Stimulated activated CD4-positive, alpha-beta T cell treated with anti-CD3 and anti-CD28 coated beads, Interleukin-15, amount 100 ng/mL, for 1 hour (primary cell): Measurements from ENCODE around the gene CHPF.
A peak's percentile ranks its signal among the peaks of the same experiment; 100 is the strongest.

ENCODE experiments used
- DNase-seq, 2 donors: peaks; one replicate each; pipeline ENCODE4 v3.0.0-alpha.2; 2020; ENCODE audit warnings: low read depth in 1 of 2, low spot score in 1 of 2

CHPF gene

DNA sequence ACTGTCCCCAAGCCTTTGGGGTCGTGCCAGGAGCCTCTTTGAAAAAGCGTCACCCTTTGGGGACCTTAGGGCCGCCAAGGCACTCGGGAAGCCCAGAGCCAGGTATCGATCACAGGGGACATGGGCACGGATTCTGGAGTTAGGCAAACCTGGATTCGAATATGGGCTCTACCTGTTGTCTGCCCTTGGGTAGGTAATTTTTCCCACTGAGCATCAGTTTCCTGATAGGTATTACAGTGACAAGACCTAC is 9.5 kb upstream of the CHPF start:
- no peak for DNase-seq

DNA sequence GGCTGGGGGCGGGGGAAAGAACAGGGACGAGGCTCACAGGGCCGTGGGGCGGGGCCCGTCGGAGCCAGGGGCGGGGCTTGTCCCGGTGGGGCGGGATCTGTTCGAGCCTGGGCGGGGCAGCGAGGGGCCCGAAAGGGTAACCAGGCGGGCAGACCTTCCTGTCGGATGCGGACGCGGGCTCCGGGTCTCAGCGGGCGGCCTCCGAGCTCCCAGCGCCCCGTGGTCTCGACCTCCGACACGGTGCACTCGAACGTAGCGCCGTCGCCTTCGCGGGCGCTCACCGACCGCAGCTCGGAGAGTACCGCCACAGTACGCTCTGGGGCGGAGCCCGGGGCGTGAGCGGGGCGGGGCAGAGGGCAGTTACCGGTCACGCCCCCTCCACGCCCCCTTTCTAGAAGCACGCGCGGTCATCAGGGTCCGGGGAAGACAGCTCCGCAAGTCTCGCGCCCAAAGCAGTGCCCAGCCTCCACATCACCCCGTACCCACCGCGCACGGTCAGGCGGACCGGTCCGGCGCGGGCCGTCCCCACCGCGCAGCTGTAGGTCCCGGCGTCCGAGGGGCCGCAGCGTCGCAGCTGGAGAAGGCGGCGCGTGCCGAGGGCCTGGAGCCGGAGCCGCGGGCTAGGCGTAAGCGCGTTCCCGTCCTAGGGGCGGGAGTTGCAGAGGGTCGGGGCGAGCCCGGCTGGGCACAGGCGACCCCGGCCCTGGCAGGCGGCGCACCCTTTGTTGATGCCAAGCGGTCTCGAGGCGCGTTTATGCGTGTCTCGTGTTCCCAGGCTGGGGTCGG is 9.0 kb upstream of the CHPF start:
- DNase-seq: peak; percentile 61 to 74

DNA sequence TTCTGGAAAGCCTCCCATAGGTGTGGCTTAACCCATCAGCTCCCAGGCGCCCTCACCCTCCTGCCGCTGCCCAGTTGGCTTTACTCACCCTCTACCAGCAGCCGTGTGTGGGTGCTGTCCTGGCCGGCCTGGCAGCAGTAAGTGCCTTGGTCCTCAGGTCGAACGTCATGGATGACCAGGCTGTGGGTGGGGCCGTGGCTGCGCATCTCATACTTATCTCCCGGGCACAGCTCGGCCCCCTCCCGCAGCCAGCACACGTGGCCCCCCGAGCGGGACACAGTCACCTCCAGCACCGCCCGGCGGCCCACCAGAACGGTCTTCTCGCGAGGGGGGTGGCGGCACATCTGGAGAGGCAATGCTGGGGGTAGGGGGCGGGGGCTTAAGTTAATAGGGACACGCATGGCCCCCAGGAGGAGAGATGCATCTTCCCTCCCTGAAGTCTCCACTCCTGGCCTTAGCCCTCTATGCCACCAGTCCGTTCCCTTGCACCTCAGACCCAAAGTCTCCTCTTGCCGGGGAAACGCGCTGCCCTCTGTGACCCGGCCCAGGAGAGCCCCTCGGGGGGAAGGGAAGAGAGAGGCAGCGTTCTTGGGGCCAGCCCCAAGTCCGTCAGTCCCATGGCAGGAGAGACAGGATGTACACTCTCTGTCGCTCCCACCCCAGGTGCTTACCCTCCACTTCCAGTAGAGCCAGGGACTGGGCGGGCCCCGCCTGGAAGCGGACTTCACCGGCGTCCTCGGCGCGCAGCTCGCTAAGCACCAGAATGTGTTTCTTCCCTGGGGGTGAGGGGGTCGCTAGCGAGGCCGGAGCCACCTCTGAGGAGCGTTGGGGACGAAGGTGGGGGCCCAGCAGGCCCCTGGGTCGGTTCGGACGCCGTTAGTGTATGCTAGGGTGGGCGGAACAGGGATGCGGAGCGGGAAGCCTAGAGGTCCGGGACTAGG is 8.1 kb upstream of the CHPF start:
- no peak for DNase-seq

DNA sequence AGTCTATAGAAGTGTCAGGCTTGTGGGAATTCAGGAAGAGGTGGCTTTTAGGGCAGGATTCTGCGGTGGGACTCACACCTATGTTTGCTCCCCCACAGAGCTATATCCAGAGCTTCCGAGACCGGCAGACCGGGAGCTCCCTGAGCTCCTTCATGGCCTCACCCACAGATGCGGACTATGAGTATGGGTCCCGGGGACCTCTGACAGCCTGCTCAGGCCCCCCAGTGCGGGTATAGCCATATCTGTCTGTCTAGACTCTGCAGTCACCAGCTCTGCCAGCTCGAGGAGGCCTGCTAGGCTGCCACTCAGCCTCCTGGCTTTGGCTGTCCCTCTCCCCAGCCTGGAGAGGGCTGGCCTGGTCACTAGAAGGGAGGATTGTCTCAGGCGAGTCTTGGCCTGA is 6.0 kb upstream of the CHPF start:
- DNase-seq: no peak

DNA sequence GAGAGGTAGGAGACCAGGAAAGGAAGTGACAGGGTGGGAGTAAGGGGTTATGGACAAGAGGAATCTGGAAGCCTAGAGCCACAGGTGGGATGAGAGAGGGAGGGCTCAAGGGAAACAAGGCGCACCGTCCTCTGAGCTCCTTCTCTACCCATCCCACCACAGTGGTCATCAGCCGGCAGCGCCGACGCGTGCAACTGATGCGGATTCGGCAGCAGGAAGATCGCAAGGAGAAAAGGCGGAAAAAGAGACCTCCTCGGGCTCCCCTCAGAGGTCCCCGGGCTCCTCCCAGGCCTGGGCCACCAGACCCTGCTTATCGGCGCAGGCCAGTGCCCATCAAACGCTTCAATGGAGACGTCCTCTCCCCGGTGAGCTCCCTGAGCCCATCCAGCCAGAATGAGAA is 5.4 kb upstream of the CHPF start:
- DNase-seq: no peak

DNA sequence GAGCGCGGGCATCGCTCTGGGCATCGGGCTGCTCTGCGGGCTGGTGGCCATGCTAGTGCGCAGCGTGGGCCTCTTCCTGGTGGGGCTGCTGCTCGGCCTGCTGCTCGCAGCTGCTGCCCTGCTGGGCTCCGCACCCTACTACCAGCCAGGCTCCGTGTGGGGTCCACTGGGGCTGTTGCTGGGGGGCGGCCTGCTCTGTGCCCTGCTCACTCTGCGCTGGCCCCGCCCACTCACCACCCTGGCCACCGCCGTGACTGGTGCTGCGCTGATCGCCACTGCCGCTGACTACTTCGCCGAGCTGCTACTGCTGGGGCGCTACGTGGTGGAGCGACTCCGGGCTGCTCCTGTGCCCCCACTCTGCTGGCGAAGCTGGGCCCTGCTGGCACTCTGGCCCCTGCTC is 4.0 kb upstream of the CHPF start:
- no peak for DNase-seq

DNA sequence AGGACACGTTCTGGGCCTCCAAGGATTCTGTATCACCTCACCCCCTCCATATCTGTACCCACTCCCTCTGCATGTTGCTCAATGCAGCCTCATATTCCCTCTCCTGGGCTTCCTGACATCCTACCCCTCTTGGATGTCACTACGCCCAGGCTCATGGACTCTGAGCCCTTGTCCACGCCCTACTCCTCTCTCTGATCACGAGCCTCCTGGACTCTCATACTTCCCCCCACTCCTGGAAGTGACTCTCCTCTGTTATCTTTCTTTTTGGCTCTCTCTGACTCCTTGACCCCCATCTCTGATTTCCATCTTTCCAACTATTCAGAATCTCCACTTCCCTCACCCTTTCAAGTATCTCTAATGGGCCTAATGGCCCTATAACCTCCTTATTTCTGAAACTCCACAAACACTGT is 2.3 kb upstream of the CHPF start:
- no peak for DNase-seq

DNA sequence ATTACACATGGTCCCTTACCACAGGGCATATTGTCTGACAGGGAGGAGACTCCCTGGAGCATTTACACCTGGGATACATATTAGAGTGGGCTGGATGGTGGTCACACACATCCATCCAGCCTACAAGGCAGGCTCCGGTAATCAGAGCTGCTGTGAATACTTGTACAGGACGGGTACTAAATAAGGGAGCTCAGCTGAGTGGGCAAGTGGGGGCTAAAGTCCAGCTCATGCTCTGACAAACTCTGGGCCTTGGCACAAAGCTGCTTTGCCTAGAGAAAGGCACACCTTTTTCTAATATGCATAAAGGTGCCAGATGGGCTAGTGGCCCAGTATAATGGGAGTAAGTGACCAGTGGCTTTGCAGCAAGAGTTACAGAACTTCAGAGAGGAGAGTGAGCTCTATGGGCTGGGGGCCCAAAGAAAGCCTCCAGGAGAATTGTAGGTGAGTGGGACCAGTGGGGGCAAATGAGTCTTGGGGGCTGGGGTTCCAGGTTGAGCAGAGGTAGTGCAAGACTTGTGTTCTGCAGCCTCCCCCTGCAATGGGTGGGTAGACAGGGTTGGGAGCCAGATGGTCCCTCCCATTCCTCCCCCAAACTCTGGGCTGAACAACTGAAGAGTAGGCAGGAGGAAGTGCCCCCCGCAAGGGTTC is 1.8 kb upstream of the CHPF start:
- DNase-seq: no peak

DNA sequence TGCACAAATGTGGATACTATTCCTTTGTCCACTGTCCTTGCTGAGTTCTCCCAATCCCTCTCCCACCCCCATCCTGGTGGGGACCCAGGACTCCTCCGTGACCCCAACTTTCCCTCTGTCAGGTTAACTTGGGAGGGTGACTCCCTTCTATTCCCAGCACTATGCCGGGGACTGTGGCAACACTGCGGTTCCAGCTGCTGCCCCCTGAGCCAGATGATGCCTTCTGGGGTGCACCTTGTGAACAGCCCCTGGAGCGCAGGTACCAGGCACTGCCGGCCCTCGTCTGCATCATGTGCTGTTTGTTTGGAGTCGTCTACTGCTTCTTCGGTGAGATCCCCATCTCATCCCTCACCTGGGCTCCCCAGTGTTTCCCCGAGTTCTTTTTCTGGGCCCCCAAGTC is 958 bp upstream of the CHPF start:
- DNase-seq: no peak

DNA sequence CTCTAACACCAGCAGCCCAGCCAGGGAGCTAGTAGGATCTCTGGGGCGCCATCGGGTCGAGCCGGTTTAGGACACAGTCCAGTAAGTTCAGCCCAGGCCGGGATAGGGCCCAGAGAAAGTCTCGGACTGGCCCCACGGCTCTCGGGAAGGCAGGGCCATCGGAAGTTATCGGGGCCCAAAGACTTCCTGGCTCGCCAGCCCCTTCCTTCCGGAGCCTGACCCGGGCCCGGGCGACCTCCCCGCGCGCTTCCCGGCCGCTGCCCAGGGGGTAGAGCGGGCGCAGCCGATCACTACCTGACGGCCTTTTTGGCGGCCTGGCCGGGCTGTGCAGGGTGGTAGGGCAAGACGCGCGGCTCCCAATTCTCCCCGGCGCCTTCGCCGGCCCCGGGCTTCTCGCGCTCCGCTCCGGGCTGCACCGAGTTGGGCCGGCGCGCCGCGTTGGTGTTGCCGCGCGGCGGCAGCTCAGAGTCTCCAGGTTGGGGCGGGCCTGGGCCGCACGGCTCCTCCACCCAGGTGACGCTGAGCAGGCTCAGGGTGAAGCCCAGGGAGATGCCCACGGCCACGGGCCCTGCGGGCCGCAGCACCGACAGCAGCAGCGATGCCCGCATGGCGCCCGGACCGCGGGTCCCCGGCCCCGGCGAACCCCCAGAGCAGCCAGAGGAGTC is 546 bp downstream of the CHPF start:
- no peak for DNase-seq

DNA sequence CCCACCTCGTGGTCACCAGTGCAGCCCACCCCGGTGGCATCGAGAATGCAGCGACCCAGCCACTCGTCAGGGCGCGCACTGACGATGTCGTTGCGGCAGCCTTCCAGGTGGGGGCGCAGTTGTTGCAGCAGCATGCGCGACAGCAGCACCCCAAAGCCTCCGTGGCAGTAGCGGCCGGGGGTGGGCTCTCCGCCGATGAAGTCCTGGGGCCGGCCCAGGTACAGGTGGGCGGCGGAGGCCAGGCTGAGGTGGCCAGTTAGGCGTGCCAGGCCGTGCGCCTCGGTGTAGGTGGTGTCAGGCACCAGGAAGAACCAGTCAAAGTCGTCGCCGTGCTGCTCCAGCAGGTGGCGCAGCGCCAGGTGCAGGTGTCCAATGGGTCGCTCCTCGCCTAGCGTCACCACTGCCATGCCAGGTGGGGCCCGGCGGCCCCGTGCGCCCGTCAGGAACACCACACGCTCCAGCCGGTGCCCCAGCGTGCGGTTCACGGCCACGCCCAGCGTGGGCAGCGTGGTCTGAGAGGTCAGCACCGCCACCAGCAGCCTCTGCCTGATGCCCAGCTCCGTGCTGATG is 1.9 kb downstream of the CHPF start:
- DNase-seq: peak; percentile 78 to 83

DNA sequence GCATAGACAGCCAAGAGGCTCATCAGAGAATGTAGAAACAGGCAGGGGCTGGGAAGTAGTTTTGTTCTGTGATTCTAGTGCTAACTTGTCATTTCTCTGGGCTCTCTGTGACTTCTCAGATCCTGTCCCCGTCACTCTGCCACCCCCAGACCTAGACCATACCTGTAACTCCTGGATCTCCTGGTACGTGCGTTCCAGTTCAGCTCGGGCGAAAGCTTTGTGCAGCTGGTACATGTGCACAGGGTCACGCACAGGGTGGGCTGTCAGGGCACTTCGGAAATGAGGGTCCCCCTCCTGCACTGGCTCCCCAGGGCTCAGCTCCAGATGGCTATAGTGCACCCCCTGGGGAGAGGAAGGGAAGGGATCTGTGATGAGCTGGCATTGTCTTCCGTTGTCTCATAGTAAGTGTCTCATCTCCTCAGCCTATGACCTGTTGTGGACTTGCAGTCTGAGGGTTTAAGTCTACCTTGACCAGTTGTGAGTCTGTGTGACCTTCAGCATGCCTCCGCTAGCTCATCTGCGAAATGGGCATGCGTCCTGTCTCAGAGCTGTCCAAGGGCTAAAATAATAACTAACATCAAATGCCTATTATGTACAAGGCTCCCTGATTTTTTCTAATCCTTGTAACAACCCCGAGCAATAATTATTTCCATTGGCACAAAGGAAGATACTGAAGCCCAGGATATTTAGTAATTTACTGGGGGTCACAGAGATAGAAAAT is 2.7 kb downstream of the CHPF start:
- DNase-seq: no peak

DNA sequence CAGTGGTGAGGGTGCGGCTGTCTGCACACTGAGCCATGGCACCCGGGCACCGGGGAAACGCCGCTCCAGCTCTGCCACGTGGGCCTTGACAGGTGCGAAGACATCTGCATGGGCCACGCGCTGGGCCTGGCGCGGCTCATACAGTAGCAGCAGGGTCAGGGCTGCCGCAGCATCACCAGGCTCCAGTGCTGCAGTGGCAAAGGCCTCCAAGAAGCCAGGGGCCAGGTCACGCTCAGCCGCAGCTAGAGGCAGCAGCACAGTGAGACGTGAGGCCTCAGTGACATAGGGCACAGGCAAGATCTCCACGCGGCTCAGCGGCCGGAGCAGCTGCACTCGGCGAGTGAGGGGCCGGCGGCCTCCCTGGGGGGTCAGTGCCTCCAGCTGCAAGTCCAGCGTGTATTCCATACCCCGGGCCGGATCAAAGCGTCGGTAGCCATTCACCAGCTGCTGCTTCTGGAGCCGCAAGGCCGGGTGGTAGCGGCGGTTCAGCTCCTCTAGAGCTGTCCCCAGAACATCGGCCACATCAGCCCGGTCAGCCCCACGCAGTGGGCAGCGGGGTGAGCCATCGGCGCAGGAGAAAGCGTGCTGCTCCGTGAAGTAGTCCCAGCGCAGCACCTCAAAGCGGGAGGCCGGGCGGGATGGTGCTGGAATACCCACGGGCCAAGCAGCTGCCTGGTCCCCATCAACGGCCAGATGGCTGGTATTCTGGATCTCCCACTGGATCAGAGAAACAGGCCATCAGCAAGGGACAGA is 3.5 kb downstream of the CHPF start:
- no peak for DNase-seq

DNA sequence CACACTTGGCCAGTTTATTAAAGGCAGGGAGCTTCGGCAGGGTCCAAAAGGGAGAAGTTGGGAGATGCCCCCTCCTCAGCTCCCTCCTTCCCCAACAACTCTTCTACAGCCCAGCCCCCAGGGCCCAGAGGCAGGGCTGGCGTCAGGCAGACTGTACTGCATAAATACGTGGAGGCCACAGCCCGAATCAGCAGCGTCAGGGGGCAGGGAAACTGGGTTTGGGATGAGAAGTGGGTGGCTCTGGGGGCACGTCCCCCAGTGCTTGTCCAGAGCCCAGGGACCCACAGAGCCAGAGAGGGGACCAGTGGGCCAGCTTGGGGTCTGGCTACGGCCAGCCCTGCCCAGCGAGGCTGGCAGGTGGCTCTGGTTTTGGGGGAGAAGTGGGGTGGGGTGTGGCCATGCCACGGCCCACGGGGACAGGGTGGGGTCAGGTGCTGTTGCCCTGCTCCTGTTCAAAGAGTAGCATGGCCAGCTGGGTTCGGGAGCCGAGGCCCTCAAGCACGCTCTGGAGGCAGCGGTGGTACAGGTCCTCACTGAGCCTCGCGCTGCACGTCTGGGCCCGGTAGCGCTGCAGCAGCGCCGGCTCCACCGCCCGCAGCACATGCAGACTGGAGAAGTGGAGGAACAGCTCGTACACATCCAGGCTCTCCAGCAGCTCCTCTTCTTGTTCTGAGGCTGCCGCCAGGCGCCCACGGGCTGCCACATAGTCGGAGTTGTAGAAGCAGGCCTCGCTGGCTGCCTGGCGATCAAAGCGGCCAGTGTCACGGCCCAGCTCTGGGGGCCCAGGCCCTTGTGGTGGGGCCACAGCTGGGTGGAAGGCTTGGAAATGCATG is 4.4 kb downstream of the CHPF start:
- DNase-seq: no peak

DNA sequence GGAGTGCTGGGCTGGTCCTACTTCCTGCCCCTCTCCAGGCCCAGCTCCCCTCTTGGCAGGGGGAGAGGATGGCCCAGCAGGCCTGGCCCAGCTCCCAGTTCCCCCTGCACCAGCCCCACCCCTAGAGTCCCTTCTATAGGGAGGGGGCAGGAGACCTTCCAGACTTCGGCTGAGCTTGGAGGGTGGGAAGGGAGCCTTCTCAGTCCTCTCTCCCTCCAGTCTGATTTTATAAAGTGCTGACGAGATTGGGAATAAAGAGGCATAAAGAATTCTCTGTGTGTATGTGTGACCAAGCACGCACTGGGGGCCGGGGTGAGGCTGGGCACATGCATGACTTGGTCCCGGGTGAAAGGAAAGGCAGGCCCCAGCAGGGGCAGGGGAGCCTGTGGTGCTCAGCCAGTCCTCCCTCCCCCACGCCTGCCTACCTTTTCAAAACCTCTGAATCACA is 5.1 kb downstream of the CHPF start:
- DNase-seq: no peak

DNA sequence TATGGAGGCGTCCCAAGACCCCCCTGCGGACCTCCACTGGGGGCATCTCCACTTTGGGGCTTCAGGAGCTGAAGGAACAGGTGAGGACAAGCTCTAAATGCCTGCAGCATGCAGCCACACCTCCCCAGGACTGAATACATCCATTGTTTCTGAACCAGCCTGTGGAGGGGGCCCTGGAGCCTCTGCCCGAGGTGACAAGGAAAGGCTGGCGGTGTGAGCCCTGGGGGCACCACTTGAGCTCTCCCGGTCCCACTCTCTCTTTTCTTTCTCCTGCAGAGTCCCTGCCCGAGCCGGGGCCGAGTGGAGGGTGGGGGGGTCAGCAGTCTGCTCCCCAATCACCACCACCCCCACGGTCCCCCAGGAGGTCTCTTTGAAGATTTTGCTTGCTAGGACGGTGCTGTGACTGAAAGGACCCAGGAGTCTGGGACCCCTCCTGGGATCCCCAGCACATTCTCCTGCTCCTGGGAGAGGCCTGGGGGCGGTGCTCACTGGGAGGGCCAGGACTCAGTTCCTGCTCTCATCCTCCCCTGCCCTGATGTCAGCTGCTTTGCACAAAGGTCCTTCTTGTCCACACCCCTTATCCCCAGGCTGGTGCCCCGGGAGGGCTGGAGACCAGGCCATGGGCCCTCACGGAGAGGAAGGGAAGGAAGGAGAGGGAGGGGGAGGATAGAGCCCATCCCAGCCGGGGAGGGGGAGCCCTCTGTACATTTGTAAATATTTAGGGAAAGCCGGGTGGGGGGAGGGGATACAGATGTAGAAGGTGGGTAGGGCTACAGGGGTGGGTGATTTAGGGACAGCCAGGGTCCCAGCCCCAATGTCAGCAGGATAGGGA is 5.7 kb downstream of the CHPF start:
- no peak for DNase-seq

DNA sequence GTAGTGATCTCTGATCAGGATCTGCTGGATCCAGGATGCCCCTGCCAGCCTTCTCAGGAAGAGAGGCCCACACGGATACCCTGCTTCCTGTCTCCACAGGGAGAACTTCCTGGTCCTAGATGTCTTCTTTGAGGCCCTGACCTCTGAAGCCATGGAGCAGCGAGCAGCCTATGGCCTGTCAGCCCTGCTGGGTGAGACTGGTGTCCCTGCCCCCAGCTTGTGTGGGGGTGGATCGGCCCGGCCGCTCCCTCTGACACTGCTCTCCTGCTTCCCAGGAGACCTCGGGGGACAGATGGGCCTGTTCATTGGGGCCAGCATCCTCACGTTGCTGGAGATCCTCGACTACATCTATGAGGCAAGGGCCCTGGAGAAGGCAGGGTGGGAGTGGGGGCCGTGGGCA is 6.6 kb downstream of the CHPF start:
- no peak for DNase-seq

DNA sequence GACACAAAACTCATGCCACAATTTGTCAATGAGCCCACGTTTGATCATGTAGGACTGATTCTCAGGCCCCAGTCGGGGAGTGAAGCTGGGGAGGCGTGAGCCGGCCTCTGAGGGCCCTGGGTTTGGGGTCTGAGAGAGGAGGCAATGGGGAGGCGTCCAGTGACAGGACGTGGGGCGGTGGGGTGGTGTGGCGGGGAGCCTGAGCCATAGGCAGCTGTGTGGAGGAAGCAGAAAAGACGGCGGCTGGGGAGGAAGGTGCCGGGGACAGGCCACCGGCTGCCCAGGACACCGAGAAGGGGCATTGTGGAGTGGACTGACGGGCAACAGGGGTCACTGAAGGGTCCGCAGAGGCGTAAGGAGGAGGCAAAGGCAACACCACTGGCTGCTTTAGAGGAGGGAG is 7.2 kb downstream of the CHPF start:
- no peak for DNase-seq
